HG02870 (cell line): ENCODE results near the gene TAF9.
"Not testable (repeated sequence)": the region's sequence is repeated elsewhere in the genome, so short reads cannot be mapped to it uniquely, and the experiment has no call there.

Source experiments
- ATAC-seq: cut with Tn5 transposase; IDR thresholded peaks from one replicate; pipeline ENCODE4 v1.9.1; 2021; ENCODE audit warnings: mild to moderate bottlenecking, moderate library complexity; ENCODE audit not compliant: unreplicated experiment

Gene TAF9

GRCh38 chr5:69341520-69342161, 27.7 kb downstream of the TAF9 start:
- ATAC-seq, result no peak

- ATAC-seq, result no peak
These were observed 33.9 kb downstream of the TAF9 start for GRCh38 chr5:69335341-69335935.

- no peak for ATAC-seq
These were observed 34.5 kb downstream of the TAF9 start for GRCh38 chr5:69334793-69335268.

GRCh38 chr5:69333668-69334315, 35.5 kb downstream of the TAF9 start:
- ATAC-seq, result not testable (repeated sequence)

GRCh38 chr5:69331528-69332445, 37.5 kb downstream of the TAF9 start:
- no peak for ATAC-seq

GRCh38 chr5:69329905-69330489, 39.3 kb downstream of the TAF9 start:
- no peak for ATAC-seq

- no peak for ATAC-seq
These were observed 43.0 kb downstream of the TAF9 start for GRCh38 chr5:69326365-69326764.

GRCh38 chr5:69317391-69317790, 51.9 kb downstream of the TAF9 start:
- ATAC-seq, result no peak

- no peak for ATAC-seq
These were observed 53.3 kb downstream of the TAF9 start for GRCh38 chr5:69315972-69316371.
